Measurements from ENCODE around the gene AMPH.

DNA sequence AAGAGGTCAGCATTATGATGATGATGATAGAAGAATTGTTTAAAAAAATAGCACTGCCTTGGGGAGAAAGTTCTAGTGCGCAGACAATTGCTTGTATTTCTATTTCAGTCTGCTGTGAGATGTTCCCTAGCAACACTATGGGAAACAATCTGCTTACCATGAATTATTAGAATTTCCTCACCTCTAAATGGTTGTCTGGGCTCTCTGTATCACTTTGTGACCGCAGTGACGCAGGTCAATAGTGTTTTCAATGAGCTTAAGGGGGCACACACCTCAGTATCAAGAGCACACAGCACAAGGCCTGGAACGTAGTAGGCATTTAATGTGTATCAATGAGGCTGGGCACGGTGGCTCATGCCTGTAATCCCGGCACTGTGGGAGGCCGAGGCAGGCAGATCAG, 258.9 kb downstream of the AMPH start:
- TF ChIP-seq POLR2A (IDR thresholded peaks at IDR 0.05) = no peak
- TF ChIP-seq CTCF (IDR thresholded peaks at IDR 0.05) = no peak

Measured in upper lobe of left lung (tissue), 4 donors.